B cell (primary cell): Measurements from ENCODE around the gene VSIG10L.

ENCODE experiments used
- CTCF ChIP-seq: fragments of 200-600 bp; IDR thresholded peaks from one replicate; pipeline ENCODE4 v1.8.0; 2022; ENCODE audit warnings: antibody characterized with exemption, mild to moderate bottlenecking
- EZH2 ChIP-seq: IDR thresholded peaks from 2 replicates; pipeline ENCODE4 v1.6.1; 2012; ENCODE audit warnings: borderline replicate concordance, low read depth, mild to moderate bottlenecking, moderate library complexity, low read length; ENCODE audit not compliant: insufficient read depth, poor library complexity, severe bottlenecking

GRCh38 chr19:51293571-51294210, 48.2 kb downstream of the VSIG10L start:
- TF ChIP-seq CTCF (no peak), EZH2 (no peak)
